ENCODE data around the gene NUDT17. TPM values are rescaled to one million over a fixed set of nuclear protein-coding genes. Genes with fewer than 3 reads are reported as not detected.
A peak's percentile ranks its signal among the peaks of the same experiment; 100 is the strongest.

NUDT17 gene
- total and polyA plus RNA-seq, 9 of the 15 experiments (the other 6 are each of a cell fraction or from before 2014, with no cell fraction given) = 2.1 to 10.0 (median 6.1) TPM

DNA sequence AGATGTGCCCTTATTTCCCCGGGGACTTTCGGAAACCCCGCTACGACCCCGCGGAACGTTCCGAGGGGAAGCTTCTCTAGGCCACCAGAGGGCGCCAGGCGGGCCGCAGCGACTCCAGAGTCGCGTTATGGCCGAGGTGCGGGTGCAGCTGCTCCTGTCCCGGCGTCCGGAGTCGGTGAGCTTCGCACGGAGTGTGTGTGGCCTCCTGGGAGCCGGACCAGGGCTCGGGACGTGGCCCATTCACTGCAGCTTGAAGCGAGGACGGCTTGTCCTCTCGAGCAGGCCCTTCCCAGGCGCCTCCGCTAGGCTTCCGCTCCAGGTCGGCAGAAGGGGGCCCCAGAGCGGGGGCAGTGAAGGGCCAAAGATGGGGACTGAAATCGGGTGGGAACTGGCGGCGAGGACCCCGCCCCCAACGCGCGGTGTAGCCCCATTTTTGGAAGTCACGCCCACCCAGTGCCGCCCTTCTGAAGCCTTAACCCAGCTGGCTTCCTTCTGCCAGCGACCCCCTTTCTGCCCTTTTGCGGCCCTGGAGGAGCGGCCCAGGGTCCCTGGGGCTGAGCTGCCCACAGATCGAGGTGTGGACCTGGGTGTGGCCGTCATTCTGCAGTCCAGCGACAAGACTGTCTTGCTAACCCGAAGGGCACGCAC is at the start of gene NUDT17 (continued):
- TF ChIP-seq, protein P1, sequence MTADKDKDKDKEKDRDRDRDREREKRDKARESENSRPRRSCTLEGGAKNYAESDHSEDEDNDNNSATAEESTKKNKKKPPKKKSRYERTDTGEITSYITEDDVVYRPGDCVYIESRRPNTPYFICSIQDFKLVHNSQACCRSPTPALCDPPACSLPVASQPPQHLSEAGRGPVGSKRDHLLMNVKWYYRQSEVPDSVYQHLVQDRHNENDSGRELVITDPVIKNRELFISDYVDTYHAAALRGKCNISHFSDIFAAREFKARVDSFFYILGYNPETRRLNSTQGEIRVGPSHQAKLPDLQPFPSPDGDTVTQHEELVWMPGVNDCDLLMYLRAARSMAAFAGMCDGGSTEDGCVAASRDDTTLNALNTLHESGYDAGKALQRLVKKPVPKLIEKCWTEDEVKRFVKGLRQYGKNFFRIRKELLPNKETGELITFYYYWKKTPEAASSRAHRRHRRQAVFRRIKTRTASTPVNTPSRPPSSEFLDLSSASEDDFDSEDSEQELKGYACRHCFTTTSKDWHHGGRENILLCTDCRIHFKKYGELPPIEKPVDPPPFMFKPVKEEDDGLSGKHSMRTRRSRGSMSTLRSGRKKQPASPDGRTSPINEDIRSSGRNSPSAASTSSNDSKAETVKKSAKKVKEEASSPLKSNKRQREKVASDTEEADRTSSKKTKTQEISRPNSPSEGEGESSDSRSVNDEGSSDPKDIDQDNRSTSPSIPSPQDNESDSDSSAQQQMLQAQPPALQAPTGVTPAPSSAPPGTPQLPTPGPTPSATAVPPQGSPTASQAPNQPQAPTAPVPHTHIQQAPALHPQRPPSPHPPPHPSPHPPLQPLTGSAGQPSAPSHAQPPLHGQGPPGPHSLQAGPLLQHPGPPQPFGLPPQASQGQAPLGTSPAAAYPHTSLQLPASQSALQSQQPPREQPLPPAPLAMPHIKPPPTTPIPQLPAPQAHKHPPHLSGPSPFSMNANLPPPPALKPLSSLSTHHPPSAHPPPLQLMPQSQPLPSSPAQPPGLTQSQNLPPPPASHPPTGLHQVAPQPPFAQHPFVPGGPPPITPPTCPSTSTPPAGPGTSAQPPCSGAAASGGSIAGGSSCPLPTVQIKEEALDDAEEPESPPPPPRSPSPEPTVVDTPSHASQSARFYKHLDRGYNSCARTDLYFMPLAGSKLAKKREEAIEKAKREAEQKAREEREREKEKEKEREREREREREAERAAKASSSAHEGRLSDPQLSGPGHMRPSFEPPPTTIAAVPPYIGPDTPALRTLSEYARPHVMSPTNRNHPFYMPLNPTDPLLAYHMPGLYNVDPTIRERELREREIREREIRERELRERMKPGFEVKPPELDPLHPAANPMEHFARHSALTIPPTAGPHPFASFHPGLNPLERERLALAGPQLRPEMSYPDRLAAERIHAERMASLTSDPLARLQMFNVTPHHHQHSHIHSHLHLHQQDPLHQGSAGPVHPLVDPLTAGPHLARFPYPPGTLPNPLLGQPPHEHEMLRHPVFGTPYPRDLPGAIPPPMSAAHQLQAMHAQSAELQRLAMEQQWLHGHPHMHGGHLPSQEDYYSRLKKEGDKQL (CRISPR knock-in tag; IDR thresholded peaks at IDR 0.05; ENCODE audit: borderline replicate concordance) = no peak
- TF ChIP-seq CTBP1 (IDR thresholded peaks at IDR 0.05; ENCODE audit: borderline replicate concordance) (peak; percentile 82), KHSRP (IDR thresholded peaks at IDR 0.05) (no peak), ZNF707 (CRISPR knock-in tag; conservative IDR thresholded peaks at IDR 0.05) (no peak), ZBTB7A (IDR thresholded peaks at IDR 0.05; ENCODE audit: borderline replicate concordance, control insufficient read depth, low read depth, low read length) (peak; percentile 86), PCBP2 (IDR thresholded peaks at IDR 0.05; ENCODE audit: low read depth, low read length, poor library complexity, severe bottlenecking) (no peak), DNMT1 (IDR thresholded peaks at IDR 0.05) (no peak), ZNF445 (CRISPR knock-in tag; IDR thresholded peaks at IDR 0.05; ENCODE audit: low read depth) (no peak), ATF7 (IDR thresholded peaks at IDR 0.05) (peak; percentile 47; the same call in 1 of the 2 replicates)
- TF ChIP-seq, protein P2, sequence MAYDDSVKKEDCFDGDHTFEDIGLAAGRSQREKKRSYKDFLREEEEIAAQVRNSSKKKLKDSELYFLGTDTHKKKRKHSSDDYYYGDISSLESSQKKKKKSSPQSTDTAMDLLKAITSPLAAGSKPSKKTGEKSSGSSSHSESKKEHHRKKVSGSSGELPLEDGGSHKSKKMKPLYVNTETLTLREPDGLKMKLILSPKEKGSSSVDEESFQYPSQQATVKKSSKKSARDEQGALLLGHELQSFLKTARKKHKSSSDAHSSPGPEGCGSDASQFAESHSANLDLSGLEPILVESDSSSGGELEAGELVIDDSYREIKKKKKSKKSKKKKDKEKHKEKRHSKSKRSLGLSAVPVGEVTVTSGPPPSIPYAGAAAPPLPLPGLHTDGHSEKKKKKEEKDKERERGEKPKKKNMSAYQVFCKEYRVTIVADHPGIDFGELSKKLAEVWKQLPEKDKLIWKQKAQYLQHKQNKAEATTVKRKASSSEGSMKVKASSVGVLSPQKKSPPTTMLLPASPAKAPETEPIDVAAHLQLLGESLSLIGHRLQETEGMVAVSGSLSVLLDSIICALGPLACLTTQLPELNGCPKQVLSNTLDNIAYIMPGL (CRISPR knock-in tag; IDR thresholded peaks at IDR 0.05) = peak; percentile 74; the same call in 1 of the 2 replicates
- TF ChIP-seq, protein P3, sequence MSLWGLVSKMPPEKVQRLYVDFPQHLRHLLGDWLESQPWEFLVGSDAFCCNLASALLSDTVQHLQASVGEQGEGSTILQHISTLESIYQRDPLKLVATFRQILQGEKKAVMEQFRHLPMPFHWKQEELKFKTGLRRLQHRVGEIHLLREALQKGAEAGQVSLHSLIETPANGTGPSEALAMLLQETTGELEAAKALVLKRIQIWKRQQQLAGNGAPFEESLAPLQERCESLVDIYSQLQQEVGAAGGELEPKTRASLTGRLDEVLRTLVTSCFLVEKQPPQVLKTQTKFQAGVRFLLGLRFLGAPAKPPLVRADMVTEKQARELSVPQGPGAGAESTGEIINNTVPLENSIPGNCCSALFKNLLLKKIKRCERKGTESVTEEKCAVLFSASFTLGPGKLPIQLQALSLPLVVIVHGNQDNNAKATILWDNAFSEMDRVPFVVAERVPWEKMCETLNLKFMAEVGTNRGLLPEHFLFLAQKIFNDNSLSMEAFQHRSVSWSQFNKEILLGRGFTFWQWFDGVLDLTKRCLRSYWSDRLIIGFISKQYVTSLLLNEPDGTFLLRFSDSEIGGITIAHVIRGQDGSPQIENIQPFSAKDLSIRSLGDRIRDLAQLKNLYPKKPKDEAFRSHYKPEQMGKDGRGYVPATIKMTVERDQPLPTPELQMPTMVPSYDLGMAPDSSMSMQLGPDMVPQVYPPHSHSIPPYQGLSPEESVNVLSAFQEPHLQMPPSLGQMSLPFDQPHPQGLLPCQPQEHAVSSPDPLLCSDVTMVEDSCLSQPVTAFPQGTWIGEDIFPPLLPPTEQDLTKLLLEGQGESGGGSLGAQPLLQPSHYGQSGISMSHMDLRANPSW (CRISPR knock-in tag; IDR thresholded peaks at IDR 0.05) = peak; percentile 50; the same call in 1 of the 2 replicates
